GM10266 (cell line): Measurements from ENCODE around the gene CDK6.

Source experiments
- DNase-seq: peaks from one replicate; pipeline ENCODE4 v3.0.0; 2012; ENCODE audit errors: extremely low spot score
- CTCF ChIP-seq: IDR thresholded peaks from 2 replicates; pipeline ENCODE4 v1.5.1; 2012; ENCODE audit warnings: mild to moderate bottlenecking, low read depth; ENCODE audit not compliant: control insufficient read depth, insufficient read depth; ENCODE audit errors: missing control alignments

The CDK6 gene

DNA sequence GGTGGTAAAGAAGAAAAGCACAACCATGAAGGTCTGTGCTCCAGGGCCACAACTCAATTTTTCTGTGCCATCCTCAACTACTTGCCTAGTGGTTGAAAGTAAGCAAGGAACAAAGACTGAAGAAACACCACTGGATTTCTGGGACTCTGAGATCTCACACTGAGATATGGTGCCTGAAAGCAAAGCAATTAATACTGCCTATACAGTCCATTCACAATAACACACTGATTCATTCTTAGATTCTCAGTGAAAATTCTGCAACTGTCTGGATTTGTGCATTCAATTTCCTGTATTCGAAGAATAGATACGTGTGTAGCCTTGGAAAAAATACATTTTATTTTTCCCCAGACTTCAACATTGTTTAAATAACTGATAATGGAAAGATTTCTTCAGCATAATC, 129.8 kb downstream of the CDK6 start:
- TF ChIP-seq CTCF = no peak
- DNase-seq = no peak

GRCh38 chr7:92705831-92706230, 130.5 kb downstream of the CDK6 start:
- DNase-seq = no peak
- no peak for TF ChIP-seq CTCF

GRCh38 chr7:92704858-92705257, 131.5 kb downstream of the CDK6 start:
- DNase-seq = no peak
- no peak for TF ChIP-seq CTCF

GRCh38 chr7:92702535-92702934, 133.8 kb downstream of the CDK6 start:
- no peak for TF ChIP-seq CTCF
- no peak for DNase-seq

GRCh38 chr7:92699966-92700514, 136.3 kb downstream of the CDK6 start:
- TF ChIP-seq CTCF = no peak
- no peak for DNase-seq

DNA sequence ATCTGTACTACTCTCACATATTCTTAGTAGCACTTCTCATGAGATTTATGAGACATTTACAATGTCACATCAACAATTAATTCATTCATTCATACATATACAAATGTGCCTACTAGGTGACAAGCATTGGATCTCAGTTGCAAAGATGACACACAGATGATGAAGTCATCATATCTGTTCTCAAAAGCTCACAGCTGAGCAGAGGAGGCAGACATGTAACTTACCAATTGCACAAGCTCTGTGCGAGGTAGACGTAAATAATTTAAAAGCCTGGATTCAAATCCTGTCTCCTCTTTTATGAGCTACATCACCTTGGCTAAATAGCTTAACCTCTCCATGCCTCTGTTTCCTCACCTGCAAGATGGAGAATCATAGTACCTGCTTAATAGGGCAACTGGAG, 136.8 kb downstream of the CDK6 start:
- no peak for TF ChIP-seq CTCF
- no peak for DNase-seq

- DNase-seq = no peak
- no peak for TF ChIP-seq CTCF
Measured at GRCh38 chr7:92698237-92698841, 138.0 kb downstream of the CDK6 start.
